Smooth muscle cell of the pulmonary artery (primary cell): ENCODE results near the gene CDCA5. TPM values are rescaled to one million over a fixed set of nuclear protein-coding genes. Genes with fewer than 3 reads are reported as not detected.

Experiments
- total RNA-seq: library from RNA; depleted of rRNA; stranded (reverse); fragments of >200 nt; gene quantifications from 2 replicates; pipeline ENCODE4 v1.2.3, GENCODE V29; 2014

The CDCA5 gene, protein sequence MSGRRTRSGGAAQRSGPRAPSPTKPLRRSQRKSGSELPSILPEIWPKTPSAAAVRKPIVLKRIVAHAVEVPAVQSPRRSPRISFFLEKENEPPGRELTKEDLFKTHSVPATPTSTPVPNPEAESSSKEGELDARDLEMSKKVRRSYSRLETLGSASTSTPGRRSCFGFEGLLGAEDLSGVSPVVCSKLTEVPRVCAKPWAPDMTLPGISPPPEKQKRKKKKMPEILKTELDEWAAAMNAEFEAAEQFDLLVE
- total RNA-seq, result 1.6 and 3.3 TPM in 2 replicates

DNA sequence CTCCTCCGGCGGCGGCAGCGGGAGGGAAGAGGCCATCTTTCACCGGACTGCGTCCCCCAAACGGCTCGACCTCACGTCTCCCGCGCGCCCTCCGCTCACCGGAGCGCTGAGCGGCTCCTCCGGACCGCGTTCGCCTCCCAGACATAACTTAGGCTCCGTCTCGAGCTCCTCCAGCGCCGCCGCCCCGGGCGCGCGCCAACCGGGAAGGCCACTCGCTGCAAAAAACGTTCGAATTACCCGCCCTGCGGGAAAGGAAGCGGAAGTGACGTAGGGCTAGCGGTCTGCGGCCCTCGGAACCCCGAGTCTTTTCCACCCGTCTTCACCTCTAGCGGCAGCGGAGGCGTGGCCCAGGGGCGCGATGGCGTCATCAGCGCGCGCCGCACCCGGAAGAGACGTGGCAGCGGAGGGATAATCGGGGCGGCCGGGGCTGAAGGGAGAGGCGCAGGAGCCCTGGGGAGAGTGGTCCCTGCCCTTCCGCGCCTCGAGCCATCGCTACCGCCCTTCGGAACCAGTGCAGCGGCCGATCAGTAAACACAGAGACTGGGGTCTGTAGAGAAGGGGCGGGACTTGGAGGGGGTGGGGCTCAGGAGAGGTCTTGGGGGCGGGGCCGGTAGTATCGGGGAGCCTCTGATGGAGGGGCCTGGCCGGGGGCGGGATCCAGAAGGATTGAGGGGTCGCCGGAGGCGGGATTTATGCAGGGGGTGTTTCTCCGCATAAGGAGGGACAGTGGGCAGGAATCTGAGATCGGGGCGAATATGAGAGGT is at the start of gene CDCA5, which contains the start of gene ZFPL1:
Gene CDCA5, minus strand, starts transcription at position 207 of the 764 bp plus-strand sequence. Its CDS starts 62 bp downstream, at position 145.
Gene ZFPL1, plus strand, starts transcription at position 389 of the 764 bp plus-strand sequence. CDS start 477 bp downstream, outside the sequence.

DNA sequence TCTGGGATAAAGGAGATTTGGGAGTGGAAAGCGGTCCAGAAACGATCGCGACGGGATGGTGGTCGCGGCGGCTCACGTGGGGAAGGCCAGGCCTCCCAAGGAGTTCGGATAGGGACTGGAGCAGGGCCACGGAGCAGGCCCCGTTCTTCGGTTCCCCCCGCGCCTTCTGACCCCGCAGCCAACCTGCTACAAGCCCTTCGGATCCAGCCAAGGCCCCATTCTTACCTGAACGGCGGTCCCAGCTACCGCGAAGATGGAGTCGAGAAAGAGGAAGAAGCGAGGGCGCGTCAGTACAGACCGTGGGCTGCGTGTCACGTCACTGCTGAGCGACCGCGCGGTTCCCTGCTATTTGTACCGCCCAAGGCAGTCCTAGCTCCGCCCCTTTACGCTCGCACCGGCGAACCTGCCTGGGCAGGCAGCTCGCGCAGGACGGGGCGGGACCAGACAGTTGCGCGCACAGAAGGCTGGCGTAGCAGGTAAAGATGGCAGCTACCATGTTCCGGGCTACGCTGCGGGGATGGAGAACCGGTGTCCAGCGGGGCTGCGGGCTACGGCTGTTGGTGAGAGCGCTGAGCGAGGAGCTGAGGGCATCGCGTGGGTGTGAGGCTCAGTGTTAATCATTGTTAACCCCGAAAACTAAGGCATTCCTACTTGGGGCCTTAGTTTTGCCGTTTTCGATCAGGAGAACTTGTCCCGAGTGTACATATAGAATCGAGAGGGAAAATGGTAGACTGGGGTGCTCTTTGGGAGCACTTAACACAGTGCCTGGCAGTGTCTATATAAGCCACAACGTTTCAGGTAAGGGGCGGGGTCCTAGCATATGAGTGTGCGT is 38.2 kb upstream of the CDCA5 start, which contains the start of the genes FAU and MRPL49:
Gene FAU, minus strand, starts transcription at position 270 of the 832 bp plus-strand sequence. CDS start 321 bp downstream, outside the sequence.
Gene MRPL49, plus strand, starts transcription at position 457 of the 832 bp plus-strand sequence. Its CDS starts 26 bp downstream, at position 483.

DNA sequence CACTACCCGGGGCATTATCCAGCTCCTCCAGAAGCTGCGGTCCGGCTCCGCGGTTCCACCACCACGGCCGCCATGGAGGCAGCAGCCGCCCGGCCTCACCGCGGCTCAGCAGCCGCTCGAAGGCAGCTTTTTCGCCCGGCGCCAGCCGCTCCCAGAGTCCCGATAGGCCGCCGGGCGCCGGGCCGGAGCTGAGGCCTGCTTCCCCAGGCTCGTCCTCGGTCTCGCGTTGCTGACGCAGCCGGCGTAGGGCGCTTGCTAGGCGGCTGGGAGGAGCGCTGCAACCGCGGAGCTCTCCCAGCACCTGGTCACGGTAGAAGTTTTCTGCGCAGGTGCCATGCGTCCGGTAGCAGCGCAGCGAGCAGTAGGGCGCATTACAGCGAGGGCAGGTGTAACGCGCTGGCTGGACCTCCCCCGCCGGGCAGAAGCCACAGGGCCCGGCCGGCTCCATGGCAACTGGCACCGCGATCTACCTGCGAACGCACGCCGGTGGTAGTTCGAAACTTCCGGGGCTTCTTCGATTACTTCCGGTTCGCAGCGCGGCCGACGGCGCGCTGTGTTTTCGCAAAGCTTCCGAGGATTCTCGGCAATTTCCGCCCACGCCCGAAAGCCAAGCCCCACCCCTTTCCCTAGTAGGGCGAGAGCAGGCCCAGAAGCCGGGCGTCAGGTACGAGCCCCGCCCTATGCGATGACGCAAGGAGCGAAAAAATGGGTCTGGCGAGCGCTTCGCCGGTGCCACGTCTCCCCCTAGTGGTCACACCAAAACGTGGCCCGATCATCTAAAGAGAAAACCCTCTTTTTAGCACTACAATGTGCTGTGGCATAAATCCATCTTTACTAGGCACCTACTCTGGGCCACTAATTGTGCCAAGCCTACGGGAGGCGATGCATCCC is 33.6 kb upstream of the CDCA5 start, which contains the start of gene ZNHIT2:
Gene ZNHIT2, minus strand, starts transcription at position 496 of the 891 bp plus-strand sequence. Its CDS starts 48 bp downstream, at position 448.

DNA sequence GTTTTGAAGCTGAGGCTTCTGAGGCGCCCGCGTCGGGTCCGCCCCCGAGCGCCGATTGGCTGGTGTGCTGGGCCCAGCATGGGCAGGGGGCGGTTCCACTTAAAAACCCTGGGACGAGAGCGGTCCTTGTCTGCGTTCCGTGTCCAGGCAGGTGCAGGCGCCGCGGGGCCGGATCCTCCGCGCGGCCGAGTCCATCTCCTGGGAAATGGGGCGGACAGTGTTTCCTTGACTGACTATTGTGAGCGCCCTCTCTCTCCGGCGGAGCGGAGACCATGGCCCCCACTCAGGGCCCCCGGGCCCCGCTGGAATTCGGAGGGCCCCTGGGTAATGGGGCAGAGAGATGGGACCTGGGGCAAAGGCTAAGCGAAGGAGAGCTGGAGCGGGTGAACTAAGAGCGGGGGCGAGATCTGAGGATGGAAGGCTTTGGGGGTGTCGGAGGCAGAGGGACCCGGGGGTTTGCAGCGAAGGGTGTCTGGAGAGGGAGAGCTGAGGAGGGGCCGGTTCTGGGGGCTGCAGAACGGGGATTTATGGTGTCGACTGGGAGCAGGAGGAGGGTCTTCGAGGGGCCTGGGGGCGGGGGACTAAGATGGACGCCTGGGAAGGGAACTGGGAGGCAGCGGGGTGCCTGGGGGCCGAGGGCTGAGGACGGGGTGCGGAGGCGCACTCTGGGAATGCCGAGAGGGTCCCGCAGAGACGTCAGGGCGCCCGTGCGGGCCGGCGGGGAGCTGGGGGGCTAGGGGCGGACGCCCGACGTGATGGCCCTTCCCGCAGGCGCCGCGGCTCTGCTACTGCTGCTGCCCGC is 28.1 kb upstream of the CDCA5 start, which contains the start of gene TM7SF2:
Gene TM7SF2, plus strand, starts transcription at position 129 of the 802 bp plus-strand sequence. Its CDS starts 144 bp downstream, at position 273.

DNA sequence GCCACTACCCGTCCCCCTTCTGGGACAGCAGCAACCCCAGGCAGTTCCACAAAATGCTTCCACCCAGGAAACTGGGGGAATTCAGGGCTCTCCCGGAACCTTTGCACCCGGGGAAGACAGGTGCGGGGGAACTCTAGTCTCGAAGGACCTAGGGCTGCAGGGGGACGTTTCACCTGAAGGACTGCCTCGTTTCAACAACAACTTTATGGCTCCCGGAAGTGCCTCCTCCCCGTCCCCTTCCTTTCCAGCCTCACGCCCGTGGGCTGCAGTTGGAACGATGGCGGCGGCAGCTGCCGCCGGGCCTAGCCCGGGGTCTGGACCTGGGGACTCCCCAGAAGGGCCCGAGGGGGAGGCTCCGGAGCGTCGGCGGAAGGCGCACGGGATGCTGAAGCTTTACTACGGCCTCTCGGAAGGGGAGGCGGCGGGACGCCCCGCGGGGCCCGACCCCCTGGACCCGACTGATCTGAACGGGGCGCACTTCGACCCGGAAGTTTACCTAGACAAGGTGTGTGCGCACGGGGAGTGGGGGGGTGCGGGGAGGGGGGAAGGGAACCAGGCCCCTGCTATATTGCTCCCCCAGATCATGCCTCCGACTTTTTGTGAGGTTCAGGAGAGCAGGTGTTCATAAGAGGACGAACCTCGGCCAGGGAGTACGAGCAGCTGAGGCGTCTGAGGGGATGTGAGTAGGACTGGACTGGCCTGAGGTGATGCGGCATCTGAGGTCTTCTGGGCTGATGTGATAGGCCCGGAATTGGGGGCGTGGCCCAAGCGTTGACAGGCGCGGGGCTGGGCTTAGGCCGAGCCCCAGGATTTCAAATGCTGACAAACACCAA is 12.3 kb upstream of the CDCA5 start, which contains the start of gene VPS51:
Gene VPS51, plus strand, starts transcription at position 241 of the 833 bp plus-strand sequence. Its CDS starts 37 bp downstream, at position 278.

DNA sequence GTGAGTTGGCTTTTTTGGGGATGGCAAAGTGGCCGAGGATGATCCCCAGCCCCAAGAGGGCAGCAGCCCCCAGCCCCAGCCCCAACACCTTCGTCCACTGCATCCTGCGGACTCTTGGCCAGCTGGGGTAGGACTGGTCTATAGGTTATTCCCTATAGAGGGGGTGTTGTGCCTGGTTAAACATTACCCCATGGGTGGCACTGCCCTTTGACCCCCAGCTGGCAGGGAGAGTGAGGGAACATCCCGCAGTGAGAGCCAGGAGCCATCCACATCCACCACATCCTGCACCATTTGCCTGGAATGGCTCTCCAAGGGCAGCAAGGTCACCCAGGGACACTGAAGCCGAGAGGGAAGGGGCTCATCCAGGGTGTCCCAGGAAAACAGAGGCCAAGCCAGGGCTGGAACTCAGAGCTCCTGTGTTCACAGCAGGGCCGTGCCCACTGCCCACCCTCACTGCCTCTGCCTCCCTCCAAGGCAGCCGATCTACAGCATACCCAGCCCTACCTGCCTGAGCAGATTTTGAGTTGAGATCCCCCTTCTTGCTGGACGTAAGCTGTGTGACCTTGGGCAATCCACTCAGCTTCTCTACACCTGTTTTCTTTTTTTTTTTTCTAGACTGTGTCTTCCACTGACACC is 25.3 kb downstream of the CDCA5 start, which contains the start of gene NAALADL1:
Gene NAALADL1, minus strand, starts transcription at position 135 of the 636 bp plus-strand sequence. Its CDS starts 32 bp downstream, at position 103.

DNA sequence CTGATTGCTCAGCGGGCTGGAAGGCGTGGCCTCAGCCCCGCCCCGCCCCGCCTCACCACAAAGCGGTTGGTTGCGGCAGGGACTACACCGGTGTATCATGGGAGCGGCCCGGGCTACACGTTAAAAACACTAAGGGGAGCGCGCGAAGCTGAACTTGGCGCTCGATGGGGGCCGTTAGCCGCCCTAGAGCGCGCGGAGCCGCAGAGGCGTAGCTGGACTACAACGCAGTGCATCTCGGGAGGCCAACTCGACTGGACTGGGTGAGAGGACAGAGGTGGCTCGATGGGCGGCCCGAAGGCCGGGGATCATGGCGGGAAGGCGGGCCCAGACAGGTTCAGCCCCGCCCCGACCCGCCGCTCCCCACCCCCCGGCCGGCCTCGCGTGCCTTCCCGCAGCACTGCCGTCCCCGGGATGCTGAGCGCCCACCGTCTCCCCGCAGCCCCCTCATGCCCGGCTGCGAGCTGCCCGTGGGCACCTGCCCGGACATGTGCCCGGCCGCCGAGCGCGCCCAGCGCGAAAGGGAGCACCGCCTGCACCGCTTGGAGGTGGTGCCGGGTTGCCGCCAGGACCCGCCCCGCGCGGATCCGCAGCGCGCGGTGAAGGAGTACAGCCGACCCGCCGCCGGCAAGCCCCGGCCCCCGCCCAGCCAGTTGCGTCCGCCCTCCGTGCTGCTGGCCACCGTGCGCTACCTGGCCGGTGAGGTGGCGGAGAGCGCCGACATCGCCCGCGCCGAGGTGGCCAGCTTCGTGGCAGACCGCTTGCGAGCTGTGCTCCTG is 42.8 kb downstream of the CDCA5 start, which contains the start of gene SAC3D1:
Gene SAC3D1, plus strand, starts transcription at position 364 of the 776 bp plus-strand sequence. Its CDS starts 83 bp downstream, at position 447.

Other genes starting within 250 kb of the CDCA5 start
- gene CDC42BPG, start 239.4 kb downstream of the CDCA5 start, total RNA-seq, result 0.07 and 0.13 TPM in 2 replicates
- gene EHD1, start 205.4 kb downstream of the CDCA5 start, total RNA-seq, result 121 and 124 TPM in 2 replicates
- gene ATG2A, start 166.8 kb downstream of the CDCA5 start, total RNA-seq, result 11.0 and 14.9 TPM in 2 replicates
- gene PPP2R5B, start 159.4 kb downstream of the CDCA5 start, total RNA-seq, result 19.4 and 28.1 TPM in 2 replicates
- not detected in 2 replicates for gene GPHA2, start 148.1 kb downstream of the CDCA5 start, total RNA-seq
- gene MAJIN, start 111.9 kb downstream of the CDCA5 start, total RNA-seq, result not detected in 2 replicates
- 0.13 and 0.50 TPM in 2 replicates for gene BATF2, start 87.1 kb downstream of the CDCA5 start, total RNA-seq
- 103 and 116 TPM in 2 replicates for gene ARL2, start 69.9 kb downstream of the CDCA5 start, total RNA-seq
- gene SNX15, start 56.6 kb downstream of the CDCA5 start, total RNA-seq, result 10.2 and 10.3 TPM in 2 replicates
- 5.6 and 10.9 TPM in 2 replicates for gene SAC3D1, start 42.8 kb downstream of the CDCA5 start, total RNA-seq
- gene NAALADL1, start 25.5 kb downstream of the CDCA5 start, total RNA-seq, result 22.0 and 26.3 TPM in 2 replicates
- 36.3 and 45.8 TPM in 2 replicates for gene ZFPL1, start 182 bp upstream of the CDCA5 start, total RNA-seq
- 155 and 218 TPM in 2 replicates for gene VPS51, start 12.2 kb upstream of the CDCA5 start, total RNA-seq
- 9.0 and 12.6 TPM in 2 replicates for gene TM7SF2, start 27.8 kb upstream of the CDCA5 start, total RNA-seq
- gene ZNHIT2, start 33.7 kb upstream of the CDCA5 start, total RNA-seq, result 6.6 and 9.7 TPM in 2 replicates
- gene FAU, start 38.1 kb upstream of the CDCA5 start, total RNA-seq, result 128 and 138 TPM in 2 replicates
- 39.9 and 55.2 TPM in 2 replicates for gene MRPL49, start 38.3 kb upstream of the CDCA5 start, total RNA-seq
- 41.5 and 45.7 TPM in 2 replicates for gene SYVN1, start 50.5 kb upstream of the CDCA5 start, total RNA-seq
- not detected in 2 replicates for gene SPDYC, start 86.2 kb upstream of the CDCA5 start, total RNA-seq
- 155 and 188 TPM in 2 replicates for gene CAPN1, start 97.9 kb upstream of the CDCA5 start, total RNA-seq
- gene POLA2, start 177.9 kb upstream of the CDCA5 start, total RNA-seq, result 2.5 and 4.4 TPM in 2 replicates
- 15.8 and 19.8 TPM in 2 replicates for gene CDC42EP2, start 230.8 kb upstream of the CDCA5 start, total RNA-seq
- gene DPF2, start 249.8 kb upstream of the CDCA5 start, total RNA-seq, result 33.1 and 33.4 TPM in 2 replicates